ELF-1 (cell line): ENCODE data around the gene CYB561D1.
A peak's percentile ranks its signal among the peaks of the same experiment; 100 is the strongest.

Source experiments
- DNase-seq: peaks from one replicate; pipeline ENCODE4 v3.0.0-alpha.2; 2016; ENCODE audit warnings: low read depth, low spot score

The CYB561D1 gene

DNA sequence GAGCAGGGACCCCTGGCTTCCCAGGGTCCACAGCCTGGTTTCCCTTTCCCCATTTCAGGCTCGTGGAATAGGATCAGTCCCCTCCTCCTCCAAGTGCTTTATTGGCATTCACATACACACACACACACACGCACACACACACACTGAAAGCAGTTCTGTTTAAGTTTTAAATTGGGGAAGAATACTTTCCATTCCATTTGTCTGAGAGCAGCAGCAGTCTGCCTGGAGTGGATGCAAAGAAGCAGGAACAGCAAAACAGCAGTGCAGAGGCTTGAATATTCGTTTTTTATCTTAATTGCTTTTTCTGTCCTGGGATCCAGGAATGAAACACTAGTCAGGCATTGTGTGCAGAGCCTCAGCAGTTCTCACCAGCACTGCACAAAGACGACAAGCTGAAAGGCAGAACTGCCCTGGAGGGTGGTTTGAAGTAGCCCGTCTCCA is 7.1 kb downstream of the CYB561D1 start:
- DNase-seq, result no peak

DNA sequence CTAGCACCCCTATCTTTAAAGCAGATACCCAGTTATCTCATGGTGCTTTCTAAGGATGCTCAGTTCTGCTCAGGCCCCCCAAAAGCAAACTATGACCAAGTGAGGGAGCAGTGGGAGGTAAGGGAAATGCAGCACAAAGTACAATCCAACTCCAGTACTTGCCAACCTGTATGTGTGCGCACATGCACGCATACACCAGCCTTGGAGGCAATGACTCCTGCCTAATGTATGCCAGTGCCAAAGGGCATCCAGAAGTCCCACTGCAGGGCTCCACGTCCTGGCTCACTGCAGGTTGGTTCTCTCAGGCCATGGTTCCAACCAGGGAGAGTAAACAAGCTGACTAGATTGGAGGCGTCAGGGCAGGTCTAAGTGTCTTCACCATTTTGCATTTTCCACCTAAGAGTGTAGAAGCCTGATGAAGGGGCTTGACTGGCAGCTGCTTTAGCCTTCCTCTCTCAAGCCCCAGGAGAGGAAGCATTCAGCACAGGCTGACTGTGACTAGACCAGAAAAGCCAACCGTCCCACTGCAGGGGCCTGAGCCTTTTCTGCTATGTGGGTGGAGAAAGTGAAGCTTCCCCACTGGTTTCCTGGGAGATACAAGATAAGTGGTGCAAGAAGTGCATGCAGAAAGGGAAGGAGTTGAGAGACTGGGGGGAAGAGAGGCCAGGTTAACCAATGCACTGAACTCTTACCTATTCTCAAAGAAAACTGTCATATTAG is 7.9 kb downstream of the CYB561D1 start:
- no peak for DNase-seq

DNA sequence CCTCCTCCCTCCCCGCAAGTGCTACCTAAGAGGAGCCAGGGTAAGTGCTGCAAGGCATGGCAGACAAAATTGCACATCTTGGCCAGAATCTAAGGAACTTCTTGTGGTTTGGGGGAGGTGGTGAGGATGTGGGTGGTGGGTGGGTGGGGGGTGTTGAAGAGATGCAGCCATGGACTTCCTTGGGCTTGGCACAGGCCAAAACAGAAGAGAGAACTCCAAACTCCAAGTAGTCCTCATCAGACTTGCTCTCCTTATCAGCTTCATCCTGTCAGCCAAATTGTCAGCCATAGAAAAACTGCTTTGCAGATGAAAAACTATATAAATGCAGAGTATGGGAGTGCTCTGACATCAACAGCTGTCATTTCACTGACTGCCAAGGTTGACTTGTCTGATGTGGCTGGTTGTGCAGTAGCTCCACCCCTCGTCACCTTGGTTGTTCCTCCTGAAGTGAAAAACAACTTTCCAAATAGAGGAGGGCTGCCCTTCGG is 8.5 kb downstream of the CYB561D1 start:
- DNase-seq, result no peak

DNA sequence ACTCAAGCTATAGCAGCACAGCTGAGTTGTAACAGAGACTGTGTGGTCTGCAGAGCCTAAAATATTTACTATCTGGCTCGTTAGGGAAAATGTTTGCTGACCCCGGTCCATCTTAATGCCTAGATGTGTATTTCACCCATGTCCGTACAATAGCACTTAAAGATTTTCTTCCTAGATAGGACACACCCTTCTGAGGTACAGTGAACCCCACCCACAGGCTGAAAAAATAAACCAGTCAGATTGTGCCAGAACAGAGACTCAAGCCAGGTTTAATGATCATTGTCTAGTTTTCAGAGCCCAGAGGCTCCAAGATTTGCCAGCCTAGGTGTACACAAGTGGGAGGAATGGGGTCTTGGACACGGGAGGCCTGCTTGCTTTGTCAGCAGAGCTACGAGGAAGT is 10.0 kb downstream of the CYB561D1 start:
- no peak for DNase-seq

DNA sequence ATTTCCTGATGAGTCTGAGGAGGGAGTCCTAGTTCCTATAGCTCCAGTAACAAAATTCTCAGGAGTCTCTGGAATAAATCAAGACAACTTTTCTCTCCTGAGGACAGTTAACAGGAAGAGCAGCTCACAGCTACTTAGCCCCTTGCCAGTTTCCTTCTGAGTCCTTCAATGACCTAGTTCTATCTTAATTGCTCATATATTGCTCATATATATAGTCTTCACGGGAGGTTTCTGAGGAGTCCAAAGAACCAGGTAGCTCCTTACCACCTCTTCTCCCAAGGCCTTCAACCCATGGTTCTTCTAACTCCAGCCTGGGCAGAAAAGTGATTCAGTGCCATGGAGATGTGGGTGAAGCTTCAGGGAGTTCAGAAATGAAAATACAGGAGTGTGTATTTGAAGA is 11.1 kb downstream of the CYB561D1 start:
- DNase-seq, result no peak

DNA sequence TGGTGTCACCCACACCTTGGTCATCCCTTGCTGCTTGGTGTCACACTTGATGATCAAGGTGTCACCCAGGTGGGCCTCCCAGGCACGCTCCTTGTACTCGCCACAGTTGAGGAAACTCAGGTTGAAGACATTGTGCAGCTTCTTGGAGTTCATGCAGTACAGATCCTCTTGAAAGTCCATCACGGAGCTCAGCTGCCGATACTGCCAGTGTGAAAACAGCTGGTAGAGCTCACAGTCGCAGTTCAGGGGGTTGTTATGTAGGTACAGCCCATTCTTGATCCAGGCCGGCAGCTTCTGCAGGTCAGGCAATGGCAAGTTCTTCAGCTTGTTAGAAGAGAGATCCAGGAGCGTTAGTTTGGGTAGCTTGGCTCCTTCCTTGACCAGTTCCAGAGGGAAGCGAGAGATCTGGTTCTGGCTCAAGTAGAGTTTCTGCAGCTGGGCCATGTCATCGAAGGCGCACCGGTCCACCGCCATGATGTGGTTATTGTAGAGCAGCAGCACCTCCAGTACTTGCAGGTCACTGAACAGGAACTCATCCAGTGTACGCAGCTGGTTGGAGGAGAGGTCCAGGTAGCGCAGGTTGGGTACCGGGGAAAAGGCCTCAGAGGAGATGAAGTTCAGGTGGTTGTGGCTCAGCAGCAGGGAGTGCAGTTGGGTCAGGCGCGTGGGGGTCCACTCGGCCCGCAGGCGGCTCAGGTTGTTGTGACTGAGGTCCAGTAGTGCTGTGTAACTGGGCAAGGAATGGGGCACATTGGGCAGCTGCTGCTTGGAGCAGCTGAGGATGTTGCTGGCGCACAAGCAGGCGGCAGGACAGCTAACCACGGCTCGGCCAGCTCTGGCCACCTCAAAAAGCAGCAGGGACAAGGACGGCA is 14.3 kb downstream of the CYB561D1 start:
- no peak for DNase-seq

DNA sequence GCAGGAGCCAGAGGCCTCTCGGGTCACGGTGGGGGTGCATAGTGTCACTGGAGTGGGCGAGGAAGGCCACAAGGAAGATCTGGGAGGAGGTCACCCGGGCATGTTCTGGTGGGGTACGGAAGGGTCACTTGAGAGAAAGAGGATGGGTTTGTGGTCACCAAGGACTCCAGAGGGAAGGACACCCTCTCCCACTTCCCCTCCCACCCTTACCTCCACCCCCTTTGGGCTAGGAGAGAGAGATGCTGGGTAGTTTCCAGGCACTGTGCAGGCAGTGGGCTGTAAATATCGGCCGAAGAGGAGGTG is 14.9 kb downstream of the CYB561D1 start:
- no peak for DNase-seq

DNA sequence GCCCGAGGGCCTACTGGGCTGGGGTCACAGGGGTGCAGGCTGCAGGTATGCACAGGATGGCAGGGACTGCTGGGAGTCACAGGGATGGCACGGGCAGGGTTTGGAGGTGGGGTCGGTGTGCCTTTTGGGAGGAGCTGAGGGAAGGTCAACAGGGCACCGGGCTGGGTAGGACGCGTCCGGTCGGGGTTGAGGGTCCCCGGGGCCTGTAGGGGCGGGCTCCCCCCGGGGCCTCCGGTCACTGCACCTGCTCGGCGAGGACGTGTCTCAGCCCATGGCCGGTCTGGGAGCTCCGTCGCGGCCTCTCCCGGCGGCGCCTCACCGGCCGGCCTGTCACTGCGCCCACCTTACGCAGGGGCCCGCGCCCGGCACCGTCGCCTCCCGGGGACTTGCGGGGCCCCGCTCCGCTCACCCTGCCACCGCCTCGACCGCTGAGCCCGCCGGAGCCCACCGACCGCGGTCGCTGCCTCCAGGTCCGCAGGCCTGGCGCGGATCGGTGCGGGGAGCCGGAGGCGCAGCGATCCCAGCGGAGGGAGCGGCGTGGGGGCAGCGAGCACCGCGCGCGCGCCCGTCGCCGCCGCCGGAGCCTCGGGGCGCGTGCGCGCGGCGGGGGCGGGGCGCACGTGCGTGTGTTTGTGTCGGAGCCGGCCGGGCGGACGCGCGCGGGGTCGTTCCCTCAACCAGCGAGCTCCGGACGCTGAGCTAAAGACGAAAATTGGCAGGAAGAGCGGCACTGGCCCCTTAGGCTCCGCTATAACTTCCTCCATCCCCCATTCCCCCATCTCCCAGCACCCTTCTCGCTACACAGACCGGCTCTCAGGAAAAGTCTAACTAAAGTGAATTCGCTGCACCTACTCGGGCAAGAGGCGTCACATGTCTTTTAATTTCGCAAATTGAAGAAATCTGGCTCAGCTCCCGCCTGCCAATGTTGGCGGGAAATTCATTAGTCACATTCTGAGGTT is 15.6 kb downstream of the CYB561D1 start, which contains the start of gene AMIGO1:
Gene AMIGO1, minus strand, starts transcription at position 552 of the 959 bp plus-strand sequence. CDS start 815 bp downstream, outside the sequence.
- DNase-seq, result peak; percentile 57

DNA sequence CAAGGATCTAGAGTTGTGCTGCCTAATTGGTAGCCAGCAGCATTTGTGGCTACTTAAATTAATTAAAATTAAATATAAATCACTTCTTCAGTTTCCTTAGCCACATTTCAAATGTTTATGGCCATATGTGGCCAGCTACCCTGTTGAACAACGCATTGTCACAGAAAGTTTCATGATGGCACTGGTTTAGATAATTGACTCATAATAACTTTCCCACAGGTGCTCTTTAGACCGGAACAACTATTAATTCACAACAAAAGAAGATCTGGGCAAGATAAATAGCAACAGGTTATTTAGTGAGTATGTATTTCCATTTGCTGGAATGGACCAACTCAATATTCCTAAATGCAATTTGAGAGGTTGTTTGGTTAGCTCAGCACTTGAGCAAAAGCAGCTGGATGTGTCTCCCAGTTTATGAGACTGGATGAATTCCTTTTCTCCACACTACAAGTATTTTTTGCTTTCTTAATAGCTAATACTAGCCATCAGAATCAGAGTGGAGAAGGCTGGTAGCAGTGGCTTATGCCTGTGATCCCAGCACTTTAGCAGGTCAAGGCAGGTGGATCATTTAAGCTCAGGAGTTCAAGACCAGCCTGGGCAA is 19.3 kb downstream of the CYB561D1 start:
- DNase-seq, result no peak

DNA sequence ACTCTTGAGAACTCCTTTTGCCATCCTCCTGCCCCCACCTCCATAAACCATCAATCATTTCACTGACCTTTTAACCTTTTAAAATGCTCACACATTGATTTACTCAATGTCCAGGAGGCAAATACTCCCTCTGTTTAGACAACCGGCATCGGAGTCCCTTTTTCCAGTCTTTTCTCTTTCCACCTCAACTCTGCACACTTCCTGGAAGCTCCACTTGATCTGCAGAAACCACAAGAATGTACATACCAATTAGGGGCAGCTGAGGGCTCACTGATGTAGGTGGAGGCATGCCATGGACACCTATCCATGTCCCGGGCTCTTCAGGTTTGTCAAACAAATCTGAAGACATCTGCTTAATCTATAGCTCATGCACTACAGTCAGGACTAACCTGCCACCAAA is 21.0 kb downstream of the CYB561D1 start:
- DNase-seq, result no peak

DNA sequence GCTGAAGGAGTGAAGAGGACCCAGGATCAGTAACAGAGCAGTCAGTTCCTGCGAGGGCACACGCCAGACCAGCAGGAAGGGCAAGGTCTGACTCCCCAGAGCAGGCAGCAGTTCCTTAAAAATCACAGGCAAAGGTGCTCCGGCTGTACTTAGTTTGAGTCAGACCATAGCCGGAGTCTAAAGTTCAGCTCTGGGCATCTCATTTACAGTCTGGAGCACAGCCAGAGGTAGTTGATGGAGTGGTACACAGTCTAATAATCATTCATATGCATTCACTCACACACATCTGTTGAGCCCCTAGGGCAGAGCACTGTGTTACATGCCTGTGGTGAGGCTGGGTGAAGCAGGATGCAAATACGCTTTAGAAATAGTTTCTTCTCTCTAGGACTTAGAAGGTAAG is 23.0 kb downstream of the CYB561D1 start:
- no peak for DNase-seq

DNA sequence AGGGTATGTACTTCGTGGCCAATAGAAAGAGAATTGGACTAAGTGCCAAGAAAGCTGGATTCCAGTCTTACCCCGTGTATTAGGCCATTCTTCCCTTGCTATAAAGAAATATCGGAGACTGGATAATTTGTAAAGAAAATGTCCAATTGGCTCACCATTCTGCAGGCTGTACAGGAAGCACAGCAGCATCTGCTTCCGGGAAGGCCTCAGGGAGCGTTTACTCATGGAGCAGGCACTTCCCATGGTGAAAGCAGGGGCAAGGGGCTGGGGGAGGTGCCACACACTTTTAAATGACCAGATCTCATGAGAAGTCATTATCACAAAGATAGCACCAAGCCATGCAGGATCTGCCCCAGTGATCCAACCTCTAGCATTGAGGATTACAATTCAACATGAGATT is 23.4 kb downstream of the CYB561D1 start:
- no peak for DNase-seq

DNA sequence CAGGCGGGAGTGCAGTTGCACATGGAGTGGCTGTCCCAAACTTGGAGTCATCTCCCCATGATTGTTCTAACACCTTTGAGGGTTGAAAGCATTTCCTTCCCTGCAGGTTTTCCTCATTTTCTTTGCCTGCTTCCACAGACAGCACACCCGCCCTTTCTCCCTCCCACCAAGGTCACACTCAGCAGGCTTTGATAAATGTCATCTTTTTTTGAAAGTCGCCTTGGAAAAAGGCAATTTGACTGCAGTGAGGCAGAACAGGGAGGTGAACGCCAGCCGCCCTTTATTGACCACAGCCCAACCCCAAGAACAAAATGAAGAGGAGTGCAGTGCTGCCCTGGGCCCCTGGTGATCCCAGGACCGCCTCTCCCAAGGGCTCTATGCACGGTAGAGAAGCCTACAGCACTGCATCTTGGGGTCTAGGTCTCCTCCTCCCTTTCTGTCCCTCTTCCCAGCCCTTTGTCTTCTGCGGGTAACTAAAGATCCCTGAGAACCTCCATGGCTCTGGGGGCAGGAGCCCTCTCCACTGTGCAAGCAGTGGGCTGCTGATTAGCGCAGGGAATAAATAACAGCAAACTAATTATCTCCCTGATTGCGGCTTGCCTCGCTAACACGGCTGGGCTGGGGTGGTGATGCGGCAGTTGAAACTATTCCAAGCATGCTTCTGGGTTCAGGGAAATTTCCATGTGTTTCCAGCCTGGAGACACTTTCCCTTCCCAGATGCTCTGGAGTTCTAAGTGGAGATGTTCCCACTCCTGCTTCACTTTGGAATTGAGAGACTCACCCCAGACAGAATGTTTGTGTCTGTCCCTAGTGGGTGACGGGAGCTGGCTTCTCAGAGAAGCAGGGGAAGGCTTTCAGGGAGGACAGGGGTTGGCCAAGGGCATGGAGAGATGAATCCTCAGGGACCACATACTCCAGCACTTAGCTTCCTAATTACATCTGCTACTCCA is 27.4 kb downstream of the CYB561D1 start:
- DNase-seq, result no peak

DNA sequence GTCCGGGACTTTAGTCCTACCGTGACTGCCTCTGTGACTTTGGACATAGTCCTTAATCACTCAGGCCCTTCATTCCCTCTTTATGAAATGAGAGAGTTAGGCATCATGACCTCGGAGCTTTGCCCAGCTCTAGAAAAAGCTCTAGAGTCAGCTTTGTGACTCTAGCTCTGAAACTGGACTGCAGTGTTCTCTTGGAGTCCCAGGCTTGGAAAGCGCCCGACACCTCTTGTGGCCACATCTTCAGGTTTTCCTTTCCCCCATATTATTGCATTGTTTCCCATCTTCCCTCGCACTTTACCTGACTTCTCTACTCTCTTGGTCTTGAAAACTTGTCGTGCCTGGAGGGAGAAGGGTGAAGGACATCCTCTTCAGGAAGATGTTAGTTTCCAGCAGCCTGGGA is 28.1 kb downstream of the CYB561D1 start:
- no peak for DNase-seq

DNA sequence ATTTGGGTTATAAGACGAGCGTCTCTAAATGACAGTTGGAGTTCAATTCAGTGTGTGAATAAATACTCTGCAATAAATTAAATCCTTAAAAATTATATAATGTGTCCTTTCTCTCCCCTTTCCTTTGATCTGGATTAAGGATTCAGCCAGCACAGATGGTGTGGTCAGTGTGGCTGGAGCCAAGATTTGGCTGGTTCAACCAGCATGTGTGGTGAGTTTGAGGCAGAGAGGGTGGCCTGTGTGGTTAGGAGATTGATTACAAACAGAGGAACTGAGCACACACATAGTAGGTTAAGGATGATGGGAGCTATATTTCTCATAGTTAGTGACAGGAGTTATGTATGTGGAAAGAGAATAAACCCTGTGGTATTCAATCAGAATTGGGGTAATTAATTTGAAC is 29.8 kb downstream of the CYB561D1 start:
- DNase-seq, result no peak

DNA sequence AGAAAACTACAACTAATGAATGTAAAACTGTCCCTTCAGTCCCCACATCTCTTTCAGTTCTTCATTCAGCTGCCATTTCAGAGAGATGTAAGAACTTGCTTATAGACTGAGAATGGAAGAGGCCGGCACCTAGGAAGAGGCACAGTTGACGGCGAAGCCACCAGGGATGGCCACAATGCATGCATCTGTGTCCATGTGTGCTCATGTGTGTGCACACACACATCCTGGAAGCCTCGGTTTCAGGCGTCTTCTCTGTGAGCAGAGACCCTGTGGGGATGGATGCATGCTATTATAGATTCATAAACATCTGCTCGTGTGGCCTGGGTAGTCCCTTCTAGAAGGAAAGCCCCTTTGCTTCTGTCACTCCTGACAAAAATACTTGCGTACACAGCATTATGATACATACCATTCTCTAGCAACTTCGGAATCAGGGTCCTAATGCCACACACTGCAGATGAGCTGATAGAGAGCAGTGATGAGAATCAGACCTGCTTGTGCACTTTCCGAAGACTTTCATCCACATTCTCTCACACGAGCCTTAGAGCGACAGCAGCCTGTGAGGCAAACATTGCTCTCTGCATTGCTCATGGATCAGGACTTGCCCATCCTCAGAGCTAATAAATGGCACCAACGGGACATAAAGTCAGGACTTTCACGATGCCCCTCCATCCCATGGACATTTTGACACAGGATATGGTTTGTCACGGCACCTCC is 33.4 kb downstream of the CYB561D1 start:
- no peak for DNase-seq

DNA sequence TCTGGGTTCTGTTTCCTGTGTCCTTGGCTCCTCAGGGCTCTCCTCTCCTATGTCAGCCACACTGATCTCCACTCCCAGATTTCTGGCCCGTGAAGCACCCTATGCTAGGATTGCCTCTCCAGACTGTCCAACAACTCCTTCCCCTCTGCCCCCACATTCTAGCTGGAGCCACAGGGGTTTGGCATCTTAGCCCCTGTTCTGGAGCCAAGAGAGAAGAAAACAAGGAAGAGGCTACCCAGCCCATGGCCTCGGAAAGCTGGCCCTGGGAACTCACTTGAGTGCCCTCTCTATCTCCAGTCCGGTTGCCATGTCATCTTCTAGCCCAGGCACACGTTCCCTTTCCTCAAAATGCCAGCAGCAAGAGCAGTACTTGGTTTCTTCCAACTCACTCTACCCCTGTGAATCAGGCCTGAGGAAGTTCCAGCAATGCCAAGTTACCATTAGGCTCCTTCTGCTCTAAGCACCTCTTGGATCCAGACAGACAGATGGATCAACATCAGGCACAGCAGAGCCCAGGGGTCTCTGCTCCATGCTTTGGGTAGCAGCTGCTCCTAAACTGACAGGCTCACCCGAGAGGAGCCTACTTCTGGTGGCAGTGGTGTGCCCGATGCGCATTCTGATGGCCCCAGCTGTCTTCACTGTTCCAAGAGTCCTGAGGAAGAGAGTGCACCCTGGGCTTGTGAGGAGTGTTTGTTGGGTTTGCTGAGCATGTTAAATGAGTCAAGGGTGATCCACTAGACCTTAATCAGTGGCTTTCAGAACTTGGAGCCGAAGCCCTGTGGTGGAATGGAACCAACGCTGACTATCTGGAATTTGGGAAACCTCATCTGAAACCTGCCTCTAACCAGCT is 34.2 kb downstream of the CYB561D1 start:
- DNase-seq, result no peak

DNA sequence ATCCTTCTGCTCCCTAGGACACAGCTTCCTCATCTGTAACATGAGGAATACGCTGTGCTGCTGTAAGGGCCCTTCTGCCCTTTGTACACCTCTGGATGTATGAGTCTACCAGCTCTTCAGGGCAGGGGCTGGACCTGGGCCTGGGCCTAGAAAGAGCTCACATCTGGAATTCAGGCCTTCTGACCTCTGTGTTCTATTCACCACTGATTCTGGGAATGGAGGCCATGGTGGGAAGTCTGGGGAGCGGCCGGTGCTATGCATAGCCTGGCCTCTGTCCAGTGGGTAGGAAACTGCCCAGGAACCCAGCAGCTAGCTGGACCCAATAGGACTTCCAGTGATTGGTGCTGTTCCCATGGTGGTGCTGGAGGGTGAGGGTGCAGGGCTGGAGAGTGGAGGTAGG is 34.8 kb downstream of the CYB561D1 start:
- DNase-seq, result no peak
